ENCODE measurements around the gene RNPEPL1.
"Not testable (repeated sequence)": the region's sequence is repeated elsewhere in the genome, so short reads cannot be mapped to it uniquely, and the experiment has no call there.

RNPEPL1 gene

DNA sequence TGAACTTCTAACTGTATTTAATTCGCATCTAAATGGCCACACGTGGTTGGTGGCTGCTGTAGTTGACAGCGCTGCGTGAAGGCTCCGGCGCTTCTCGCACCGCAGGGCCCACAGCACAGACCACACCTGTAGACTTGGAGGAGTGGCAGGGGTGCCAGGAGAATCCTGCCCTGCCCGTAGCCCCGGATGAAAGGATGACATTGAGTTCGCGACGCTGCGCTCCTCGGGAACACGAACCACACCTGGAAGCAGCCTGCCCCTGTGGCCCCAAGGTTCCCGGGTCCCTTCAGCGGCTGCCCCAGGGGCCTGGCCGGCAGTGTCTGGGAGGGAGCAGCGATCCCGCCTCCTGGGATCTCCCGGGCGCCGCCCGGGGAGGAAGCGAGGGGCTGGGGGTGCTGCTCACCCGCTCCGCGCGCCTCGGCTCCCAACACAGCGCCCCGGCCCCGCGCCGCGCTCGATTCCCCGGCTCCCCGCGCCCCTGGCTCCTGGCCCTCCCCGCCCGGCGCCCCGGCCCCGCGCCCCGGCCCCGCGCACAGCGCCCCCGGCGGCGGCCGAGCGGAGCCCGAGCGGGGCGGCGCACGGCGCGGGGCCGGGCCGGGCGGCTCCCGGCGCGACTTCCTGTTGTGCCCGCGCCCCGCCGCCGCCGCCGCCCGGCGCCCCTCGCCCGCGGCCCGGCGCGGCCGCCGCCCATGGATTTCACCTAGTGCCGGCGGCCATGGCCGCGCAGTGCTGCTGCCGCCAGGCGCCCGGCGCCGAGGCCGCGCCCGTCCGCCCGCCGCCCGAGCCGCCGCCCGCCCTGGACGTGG, at the start of gene RNPEPL1:
Gene RNPEPL1, plus strand, starts transcription at position 613 of the 806 bp plus-strand sequence. Its CDS starts 103 bp downstream, at position 716.
- peak; percentile 60 for DNase-seq

DNA sequence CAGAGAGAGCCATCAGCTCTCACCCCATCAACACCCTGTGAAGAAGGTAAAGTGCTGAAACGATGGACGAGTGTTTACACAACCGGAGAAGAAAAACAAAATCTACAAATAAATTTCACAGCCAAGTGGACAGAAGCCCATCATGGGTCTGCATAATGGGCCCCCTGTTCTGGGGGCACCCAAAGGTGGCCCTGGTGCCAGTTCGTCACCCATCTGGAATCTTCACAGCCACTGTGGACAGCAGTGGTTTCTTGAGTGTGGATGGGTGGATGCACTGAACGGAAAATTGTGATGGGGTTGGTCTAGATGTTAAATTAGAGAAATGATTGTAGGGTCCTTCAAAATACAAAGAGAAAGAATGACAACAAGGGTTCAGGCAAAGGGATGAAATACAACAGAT, 49.3 kb upstream of the RNPEPL1 start:
- DNase-seq, result no peak

DNA sequence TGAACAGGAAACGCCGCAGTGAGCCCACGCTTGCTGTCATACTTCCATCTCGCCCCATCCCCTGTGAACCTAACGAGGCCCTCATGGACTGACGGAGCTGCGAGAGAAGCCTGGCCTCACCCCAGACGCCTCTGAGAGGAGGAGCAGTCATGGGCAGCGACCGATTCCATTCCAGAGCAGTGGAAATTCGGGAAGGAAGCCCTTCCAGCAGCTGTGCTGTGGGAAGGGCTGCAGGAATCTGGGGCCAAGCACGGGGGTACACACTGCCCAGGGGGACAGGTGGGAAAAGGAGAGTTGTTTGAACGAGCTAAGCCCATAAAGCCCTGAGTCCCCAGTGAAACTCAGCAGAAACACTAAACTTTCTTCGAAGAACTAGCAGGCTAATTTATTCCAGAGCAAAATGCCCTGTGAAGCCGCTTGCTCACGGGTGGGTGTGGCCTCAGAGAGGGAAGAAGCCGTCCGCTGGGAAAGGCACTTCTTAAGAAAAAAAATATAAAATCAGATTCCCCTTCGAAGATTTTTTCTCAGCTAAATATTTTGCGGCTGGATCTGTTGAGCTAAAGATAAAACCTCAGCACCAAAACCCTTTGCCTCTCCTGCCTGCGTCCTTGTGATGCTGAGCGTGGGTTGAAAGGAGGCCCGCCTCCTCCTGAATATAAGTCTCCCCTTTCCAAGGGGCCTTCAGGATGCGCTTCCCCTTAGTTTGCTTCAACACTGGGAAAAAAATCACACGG, 48.7 kb upstream of the RNPEPL1 start:
- no peak for DNase-seq

GRCh38 chr2:240520130-240520973, 47.9 kb upstream of the RNPEPL1 start:
- DNase-seq, result no peak

DNA sequence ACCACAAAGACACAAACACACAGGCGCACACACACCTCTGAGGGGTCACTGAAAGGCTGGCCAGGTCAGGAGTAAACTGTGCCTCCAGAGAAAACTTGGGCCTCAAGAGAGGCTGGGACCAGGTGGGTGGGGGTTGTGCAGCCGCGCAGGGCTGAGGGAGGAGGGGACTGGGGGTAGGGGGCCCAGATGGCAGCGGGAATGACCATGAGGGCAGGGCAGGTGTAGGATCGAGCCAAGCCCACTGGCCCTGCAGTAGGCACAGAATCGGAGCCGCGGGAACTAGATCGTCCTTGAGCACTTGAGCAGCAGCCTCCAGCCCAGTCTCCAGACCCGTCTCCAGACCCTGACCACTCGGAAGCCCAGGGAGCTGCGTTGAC, 47.3 kb upstream of the RNPEPL1 start:
- no peak for DNase-seq

DNA sequence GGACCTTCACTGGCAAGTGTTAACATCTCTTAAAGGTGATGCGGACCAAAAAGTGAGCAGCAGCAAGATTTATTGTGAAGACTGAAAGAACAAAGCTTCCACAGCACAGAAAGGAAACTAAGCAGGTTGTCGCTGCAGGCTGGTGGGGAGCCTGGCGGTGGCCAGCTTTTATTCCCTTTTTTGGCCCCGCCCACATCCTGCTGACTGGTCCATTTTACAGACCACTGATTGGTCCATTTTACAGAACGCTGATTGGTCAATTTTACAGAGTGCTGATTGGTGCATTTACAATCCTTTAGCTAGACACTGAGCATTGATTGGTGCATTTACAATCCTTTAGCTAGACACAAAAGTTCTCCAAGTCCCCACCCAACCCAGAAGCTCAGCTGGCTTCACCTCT, 46.4 kb upstream of the RNPEPL1 start:
- not testable (repeated sequence) for DNase-seq

- DNase-seq, result no peak
These were observed 45.9 kb upstream of the RNPEPL1 start for GRCh38 chr2:240522406-240522805.

GRCh38 chr2:240523451-240524281, 44.6 kb upstream of the RNPEPL1 start:
- DNase-seq, result no peak

GRCh38 chr2:240524963-240525718, 43.1 kb upstream of the RNPEPL1 start:
- DNase-seq, result no peak

DNA sequence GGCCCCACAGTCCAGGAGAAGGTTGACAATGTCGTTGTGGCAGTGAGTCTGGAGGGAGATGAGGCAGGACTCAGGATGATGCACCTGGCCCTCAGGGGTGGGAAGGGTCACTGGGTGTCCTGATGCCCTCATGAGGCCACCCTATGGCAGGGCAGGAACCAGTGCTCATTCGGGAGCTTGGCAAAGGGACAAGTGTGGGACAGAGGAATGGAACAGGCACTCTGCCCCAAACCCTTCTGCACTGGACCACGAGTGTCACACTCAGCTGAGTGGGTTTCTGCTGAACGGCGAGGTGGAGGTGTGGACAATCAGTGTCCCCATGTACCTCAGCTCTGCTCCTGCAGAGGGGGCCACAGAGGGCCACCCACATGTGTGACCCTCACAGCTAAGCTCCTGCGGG, 42.5 kb upstream of the RNPEPL1 start:
- no peak for DNase-seq

DNA sequence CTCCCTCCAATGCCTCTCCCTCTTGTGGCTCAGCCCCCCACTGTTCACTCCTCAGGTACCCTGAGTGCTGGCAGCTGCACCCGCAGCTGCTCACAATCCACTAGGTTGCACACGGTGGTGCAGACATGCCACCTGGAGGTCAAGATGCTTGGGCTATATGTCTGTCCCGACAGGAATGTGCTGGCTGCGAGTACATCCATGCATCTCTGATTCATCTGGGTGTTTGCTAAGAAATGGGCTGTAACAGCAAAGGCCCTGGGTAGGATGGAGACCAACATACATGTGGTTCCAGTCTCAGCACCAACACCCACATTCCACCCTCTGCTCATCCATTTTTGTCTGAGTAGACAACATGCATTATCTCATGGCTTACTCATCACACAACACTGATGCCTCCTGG, 41.8 kb upstream of the RNPEPL1 start:
- no peak for DNase-seq

DNA sequence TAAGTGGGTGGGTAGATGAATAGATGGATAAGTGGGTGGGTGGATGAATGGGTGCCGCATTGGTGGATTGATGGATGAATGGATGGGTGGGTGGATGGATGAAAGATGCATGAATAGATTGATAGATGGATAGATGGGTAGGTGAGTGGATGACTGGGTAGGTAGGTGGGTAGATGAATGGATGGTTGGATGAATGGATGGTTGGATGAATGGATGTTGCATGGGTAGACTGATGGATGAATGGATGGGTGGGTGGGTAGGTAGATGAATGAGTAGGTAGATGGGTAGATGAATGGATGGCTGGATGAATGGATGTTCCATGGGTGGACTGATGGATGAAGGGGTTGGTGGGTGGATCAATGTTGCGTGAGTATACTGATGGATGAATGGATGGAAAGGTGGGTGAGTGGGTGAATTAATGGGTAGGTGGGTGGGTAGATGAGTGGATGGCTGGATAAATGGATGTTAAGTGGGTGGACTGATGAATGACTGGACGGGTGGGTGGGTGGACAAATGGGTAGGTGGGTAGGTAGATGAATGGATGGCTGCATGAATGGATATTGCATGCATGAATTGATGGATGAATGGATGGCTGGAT, 41.0 kb upstream of the RNPEPL1 start:
- DNase-seq, result no peak

DNA sequence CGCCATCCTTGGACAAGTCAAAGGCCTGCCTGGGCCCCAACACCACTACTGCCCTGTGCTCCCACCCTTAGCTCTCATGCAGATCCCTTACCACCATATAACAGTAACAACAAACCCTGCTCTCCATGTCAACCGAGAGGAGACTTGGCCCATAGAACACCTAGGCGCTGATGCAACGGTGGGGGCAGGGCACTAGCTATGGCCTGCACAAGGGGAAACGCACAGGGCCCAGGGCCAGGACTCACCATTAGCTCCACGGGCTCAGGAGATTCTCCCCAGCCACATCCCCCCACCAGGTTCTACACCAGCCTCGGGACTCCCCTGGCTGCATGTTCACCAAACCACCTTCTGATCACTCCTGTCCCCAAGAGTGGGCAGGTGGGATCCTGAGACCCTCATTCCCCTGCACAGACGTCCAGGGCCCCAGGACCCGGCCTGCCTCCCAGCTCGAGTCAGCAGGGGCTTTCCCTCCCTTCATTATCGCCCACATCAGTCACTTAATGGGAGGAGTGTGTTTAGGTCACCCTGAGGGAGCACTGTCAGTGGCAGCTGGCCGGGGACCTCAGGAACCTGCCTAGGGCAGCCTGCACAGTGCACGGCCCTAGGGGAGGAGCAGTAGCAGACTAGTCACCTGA, 39.8 kb upstream of the RNPEPL1 start:
- DNase-seq, result no peak

DNA sequence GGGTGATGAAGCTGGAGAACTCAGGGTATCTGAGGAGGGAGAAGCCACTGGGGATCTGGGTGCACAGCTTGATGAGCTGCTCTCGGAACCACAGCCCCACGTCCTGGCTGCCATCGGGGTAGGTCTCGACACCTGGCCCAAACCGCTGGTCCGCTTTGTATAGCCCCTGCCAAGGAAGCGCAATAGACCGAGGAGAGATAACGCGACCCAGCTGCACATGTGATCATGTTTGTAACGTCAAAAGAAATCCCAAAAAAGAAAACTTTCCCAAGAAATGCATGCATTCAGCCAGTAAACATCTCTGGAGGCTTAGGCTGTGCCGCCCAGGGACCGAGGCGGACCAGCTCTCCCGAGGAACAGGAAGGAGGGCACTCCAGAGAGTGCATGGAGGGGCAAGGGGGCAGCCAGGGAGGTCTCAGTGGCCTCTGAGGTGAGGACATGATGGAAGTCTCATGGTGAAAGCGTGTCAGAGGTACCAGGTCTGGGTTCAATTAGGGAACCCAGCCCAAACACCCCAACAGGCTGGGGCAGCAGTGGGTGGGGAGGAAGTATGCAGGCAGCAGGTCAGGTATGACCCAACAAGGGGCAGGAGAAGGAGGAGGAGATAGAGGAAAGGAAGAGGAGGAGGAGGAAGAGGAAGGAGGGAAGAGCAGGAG, 38.8 kb upstream of the RNPEPL1 start:
- no peak for DNase-seq

- no peak for DNase-seq
These were observed 38.1 kb upstream of the RNPEPL1 start for GRCh38 chr2:240530181-240530580.

GRCh38 chr2:240531038-240531437, 37.2 kb upstream of the RNPEPL1 start:
- no peak for DNase-seq

GRCh38 chr2:240532031-240532775, 36.1 kb upstream of the RNPEPL1 start:
- DNase-seq, result no peak

GRCh38 chr2:240538031-240538780, 30.1 kb upstream of the RNPEPL1 start:
- DNase-seq, result no peak

- DNase-seq, result not testable (repeated sequence)
These were observed 29.2 kb upstream of the RNPEPL1 start for GRCh38 chr2:240539101-240539500.
